Ishikawa (cell line): ENCODE measurements around the gene CHPF2.

Experiments used
- CEBPB ChIP-seq: IDR thresholded peaks from 2 replicates; pipeline ENCODE4 v1.6.1; 2012
- CREB1 ChIP-seq: IDR thresholded peaks from 2 replicates; pipeline ENCODE4 v1.6.1; 2012; ENCODE audit warnings: low read depth
- EP300 ChIP-seq: IDR thresholded peaks from 2 replicates; pipeline ENCODE4 v1.6.1; 2012; ENCODE audit warnings: borderline replicate concordance
- FOXM1 ChIP-seq: IDR thresholded peaks from 2 replicates; pipeline ENCODE4 v1.6.1; 2012; ENCODE audit warnings: low read depth, borderline replicate concordance
- MAX ChIP-seq: IDR thresholded peaks from 2 replicates; pipeline ENCODE4 v1.6.1; 2012
- NFIC ChIP-seq: IDR thresholded peaks from 2 replicates; pipeline ENCODE4 v1.6.1; 2012
- RAD21 ChIP-seq: IDR thresholded peaks from 2 replicates; pipeline ENCODE4 v1.6.1; 2012; ENCODE audit warnings: low read depth
- REST ChIP-seq: IDR thresholded peaks from 2 replicates; pipeline ENCODE4 v1.6.1; 2012; ENCODE audit warnings: low read depth, mild to moderate bottlenecking
- TAF1 ChIP-seq: IDR thresholded peaks from 2 replicates; pipeline ENCODE4 v1.6.1; 2012; ENCODE audit warnings: low read depth, mild to moderate bottlenecking
- TCF12 ChIP-seq: IDR thresholded peaks from 2 replicates; pipeline ENCODE4 v1.6.1; 2012; ENCODE audit warnings: low read depth
- TEAD4 ChIP-seq: IDR thresholded peaks from 2 replicates; pipeline ENCODE4 v1.6.1; 2012
- USF1 ChIP-seq: IDR thresholded peaks from 2 replicates; pipeline ENCODE4 v1.6.1; 2012
- YY1 ChIP-seq: IDR thresholded peaks from 2 replicates; pipeline ENCODE4 v1.6.1; 2012; ENCODE audit warnings: low read depth
- ZBTB7A ChIP-seq: IDR thresholded peaks from 2 replicates; pipeline ENCODE4 v1.6.1; 2012; ENCODE audit warnings: low read depth

- TF ChIP-seq MAX: no peak
- TF ChIP-seq TAF1: no peak
- no peak for TF ChIP-seq REST
- no peak for TF ChIP-seq CREB1
- no peak for TF ChIP-seq USF1
- no peak for TF ChIP-seq FOXM1
- no peak for TF ChIP-seq YY1
- no peak for TF ChIP-seq RAD21
- TF ChIP-seq NFIC: no peak
- TF ChIP-seq TEAD4: no peak
- TF ChIP-seq EP300: no peak
- TF ChIP-seq CEBPB: no peak
- no peak for TF ChIP-seq TCF12
- TF ChIP-seq ZBTB7A: no peak
Measured at GRCh38 chr7:151218170-151218569, 14.1 kb upstream of the CHPF2 start.
